ENCODE results near the gene ABI3BP.
A peak's percentile ranks its signal among the peaks of the same experiment; 100 is the strongest.

ABI3BP gene

GRCh38 chr3:100825574-100825973 is 167.6 kb downstream of the ABI3BP start:
- TF ChIP-seq TCF12 (IDR thresholded peaks at IDR 0.05; ENCODE audit: low read depth) (no peak), NFIC (IDR thresholded peaks at IDR 0.05) (peak; percentile 11; the same call in 1 of the 2 replicates)

DNA sequence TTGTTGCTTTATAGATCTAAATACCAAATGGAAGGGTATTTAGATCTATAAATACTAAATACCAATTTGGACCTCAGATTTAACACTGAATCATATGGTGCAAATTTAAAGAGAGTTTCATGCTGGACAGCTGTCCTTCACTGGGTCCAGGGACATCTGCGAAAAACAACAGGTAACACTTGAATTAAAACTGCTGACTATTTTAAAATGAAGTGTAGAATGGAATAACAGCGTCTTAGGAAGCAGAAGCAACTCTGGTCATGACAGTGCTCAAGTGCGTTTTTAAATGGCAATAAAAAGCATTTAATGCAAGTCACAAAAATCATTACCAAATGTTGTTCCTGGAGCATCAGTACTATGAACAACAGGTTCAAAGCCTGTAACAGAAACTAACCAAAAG is 177.6 kb downstream of the ABI3BP start:
- TF ChIP-seq EP300 (IDR thresholded peaks at IDR 0.05; ENCODE audit: borderline replicate concordance) (no peak), YY1 (IDR thresholded peaks at IDR 0.05; ENCODE audit: low read depth) (no peak), ZBTB7A (IDR thresholded peaks at IDR 0.05; ENCODE audit: low read depth) (no peak), FOXM1 (IDR thresholded peaks at IDR 0.05; ENCODE audit: borderline replicate concordance, low read depth) (no peak), TCF12 (IDR thresholded peaks at IDR 0.05; ENCODE audit: low read depth) (no peak)

- TF ChIP-seq NFIC (IDR thresholded peaks at IDR 0.05): no peak
- no peak for TF ChIP-seq TAF1 (IDR thresholded peaks at IDR 0.05; ENCODE audit: low read depth)
- no peak for TF ChIP-seq FOXM1 (IDR thresholded peaks at IDR 0.05; ENCODE audit: borderline replicate concordance, low read depth)
- TF ChIP-seq EGR1 (IDR thresholded peaks at IDR 0.05): no peak
- no peak for TF ChIP-seq CEBPB (IDR thresholded peaks at IDR 0.05)
- TF ChIP-seq, protein P1, sequence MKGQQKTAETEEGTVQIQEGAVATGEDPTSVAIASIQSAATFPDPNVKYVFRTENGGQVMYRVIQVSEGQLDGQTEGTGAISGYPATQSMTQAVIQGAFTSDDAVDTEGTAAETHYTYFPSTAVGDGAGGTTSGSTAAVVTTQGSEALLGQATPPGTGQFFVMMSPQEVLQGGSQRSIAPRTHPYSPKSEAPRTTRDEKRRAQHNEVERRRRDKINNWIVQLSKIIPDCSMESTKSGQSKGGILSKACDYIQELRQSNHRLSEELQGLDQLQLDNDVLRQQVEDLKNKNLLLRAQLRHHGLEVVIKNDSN (IDR thresholded peaks at IDR 0.05): no peak
- TF ChIP-seq ZBTB7A (IDR thresholded peaks at IDR 0.05; ENCODE audit: low read depth): no peak
- no peak for TF ChIP-seq TEAD4 (IDR thresholded peaks at IDR 0.05)
- TF ChIP-seq, protein P2, sequence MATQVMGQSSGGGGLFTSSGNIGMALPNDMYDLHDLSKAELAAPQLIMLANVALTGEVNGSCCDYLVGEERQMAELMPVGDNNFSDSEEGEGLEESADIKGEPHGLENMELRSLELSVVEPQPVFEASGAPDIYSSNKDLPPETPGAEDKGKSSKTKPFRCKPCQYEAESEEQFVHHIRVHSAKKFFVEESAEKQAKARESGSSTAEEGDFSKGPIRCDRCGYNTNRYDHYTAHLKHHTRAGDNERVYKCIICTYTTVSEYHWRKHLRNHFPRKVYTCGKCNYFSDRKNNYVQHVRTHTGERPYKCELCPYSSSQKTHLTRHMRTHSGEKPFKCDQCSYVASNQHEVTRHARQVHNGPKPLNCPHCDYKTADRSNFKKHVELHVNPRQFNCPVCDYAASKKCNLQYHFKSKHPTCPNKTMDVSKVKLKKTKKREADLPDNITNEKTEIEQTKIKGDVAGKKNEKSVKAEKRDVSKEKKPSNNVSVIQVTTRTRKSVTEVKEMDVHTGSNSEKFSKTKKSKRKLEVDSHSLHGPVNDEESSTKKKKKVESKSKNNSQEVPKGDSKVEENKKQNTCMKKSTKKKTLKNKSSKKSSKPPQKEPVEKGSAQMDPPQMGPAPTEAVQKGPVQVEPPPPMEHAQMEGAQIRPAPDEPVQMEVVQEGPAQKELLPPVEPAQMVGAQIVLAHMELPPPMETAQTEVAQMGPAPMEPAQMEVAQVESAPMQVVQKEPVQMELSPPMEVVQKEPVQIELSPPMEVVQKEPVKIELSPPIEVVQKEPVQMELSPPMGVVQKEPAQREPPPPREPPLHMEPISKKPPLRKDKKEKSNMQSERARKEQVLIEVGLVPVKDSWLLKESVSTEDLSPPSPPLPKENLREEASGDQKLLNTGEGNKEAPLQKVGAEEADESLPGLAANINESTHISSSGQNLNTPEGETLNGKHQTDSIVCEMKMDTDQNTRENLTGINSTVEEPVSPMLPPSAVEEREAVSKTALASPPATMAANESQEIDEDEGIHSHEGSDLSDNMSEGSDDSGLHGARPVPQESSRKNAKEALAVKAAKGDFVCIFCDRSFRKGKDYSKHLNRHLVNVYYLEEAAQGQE (IDR thresholded peaks at IDR 0.05; ENCODE audit: low read depth): no peak
- no peak for TF ChIP-seq CREB1 (IDR thresholded peaks at IDR 0.05; ENCODE audit: low read depth)
These were observed 179.4 kb downstream of the ABI3BP start for GRCh38 chr3:100813828-100814227.

GRCh38 chr3:100811779-100812507 is 181.3 kb downstream of the ABI3BP start:
- no peak for TF ChIP-seq CEBPB (IDR thresholded peaks at IDR 0.05)
- TF ChIP-seq, protein P1 (IDR thresholded peaks at IDR 0.05): no peak
- no peak for TF ChIP-seq EGR1 (IDR thresholded peaks at IDR 0.05)
- no peak for TF ChIP-seq MAX (IDR thresholded peaks at IDR 0.05)
- no peak for TF ChIP-seq CREB1 (IDR thresholded peaks at IDR 0.05; ENCODE audit: low read depth)

DNA sequence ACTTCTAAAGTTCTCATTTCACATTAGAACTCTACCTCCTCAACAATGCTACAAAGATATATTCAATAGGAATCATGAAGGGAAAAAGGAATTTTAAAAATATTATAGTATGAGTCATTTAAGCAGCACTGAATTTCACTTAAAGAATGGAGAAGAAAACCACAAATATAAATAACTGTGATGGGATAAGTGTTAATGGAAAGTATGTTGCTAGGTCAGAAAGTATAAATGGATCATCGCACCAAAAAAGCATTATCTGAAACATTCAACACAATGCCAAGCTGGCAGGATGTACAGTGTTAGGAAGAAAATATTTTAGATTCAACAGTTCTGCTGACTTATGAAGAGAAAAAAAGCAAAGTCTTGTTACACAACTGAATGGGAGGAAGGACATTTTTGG is 182.6 kb downstream of the ABI3BP start:
- TF ChIP-seq TCF12 (IDR thresholded peaks at IDR 0.05; ENCODE audit: low read depth): no peak
- no peak for TF ChIP-seq RAD21 (IDR thresholded peaks at IDR 0.05; ENCODE audit: low read depth)
- no peak for TF ChIP-seq CEBPB (IDR thresholded peaks at IDR 0.05)
- no peak for TF ChIP-seq CREB1 (IDR thresholded peaks at IDR 0.05; ENCODE audit: low read depth)

GRCh38 chr3:100804631-100805030 is 188.6 kb downstream of the ABI3BP start:
- TF ChIP-seq EP300 (IDR thresholded peaks at IDR 0.05; ENCODE audit: borderline replicate concordance) (no peak), ZBTB7A (IDR thresholded peaks at IDR 0.05; ENCODE audit: low read depth) (no peak), YY1 (IDR thresholded peaks at IDR 0.05; ENCODE audit: low read depth) (no peak)
- TF ChIP-seq, protein P2 (IDR thresholded peaks at IDR 0.05; ENCODE audit: low read depth): no peak

- TF ChIP-seq FOXM1 (IDR thresholded peaks at IDR 0.05; ENCODE audit: borderline replicate concordance, low read depth): no peak
- no peak for TF ChIP-seq EGR1 (IDR thresholded peaks at IDR 0.05)
- TF ChIP-seq NFIC (IDR thresholded peaks at IDR 0.05): no peak
- no peak for TF ChIP-seq CREB1 (IDR thresholded peaks at IDR 0.05; ENCODE audit: low read depth)
- TF ChIP-seq TAF1 (IDR thresholded peaks at IDR 0.05; ENCODE audit: low read depth): no peak
- no peak for TF ChIP-seq EP300 (IDR thresholded peaks at IDR 0.05; ENCODE audit: borderline replicate concordance)
- no peak for TF ChIP-seq MAX (IDR thresholded peaks at IDR 0.05)
- TF ChIP-seq, protein P2 (IDR thresholded peaks at IDR 0.05; ENCODE audit: low read depth): no peak
- no peak for TF ChIP-seq TCF12 (IDR thresholded peaks at IDR 0.05; ENCODE audit: low read depth)
- no peak for TF ChIP-seq CEBPB (IDR thresholded peaks at IDR 0.05)
- TF ChIP-seq TEAD4 (IDR thresholded peaks at IDR 0.05): no peak
- no peak for TF ChIP-seq ZBTB7A (IDR thresholded peaks at IDR 0.05; ENCODE audit: low read depth)
- TF ChIP-seq RAD21 (IDR thresholded peaks at IDR 0.05; ENCODE audit: low read depth): no peak
These were observed 189.5 kb downstream of the ABI3BP start for GRCh38 chr3:100803711-100804110.

All from Ishikawa (cell line).